Smooth muscle cell (in vitro differentiated cells): ENCODE measurements around the gene KRTAP4-4. TPM values are rescaled to one million over a fixed set of nuclear protein-coding genes. Genes with fewer than 3 reads are reported as not detected.

Source experiments
- DNase-seq: peaks from one replicate; lab custom pipeline; 2025; ENCODE audit not compliant: unreplicated experiment; lab: John Stamatoyannopoulos, UW
- H2AFZ ChIP-seq: fragments of 200-600 bp; sonication (generic); 2 replicates; pipeline ENCODE4 v1.6.0; 2016; ENCODE audit warnings: antibody characterized with exemption, low read depth, mild to moderate bottlenecking
- H3F3A ChIP-seq: fragments of 200-600 bp; sonication (generic); 2 replicates; pipeline ENCODE4 v1.6.0; 2017; ENCODE audit warnings: antibody characterized with exemption, low read depth
- H3K27ac ChIP-seq: fragments of 200-600 bp; sonication (generic); 2 replicates; pipeline ENCODE4 v1.5.1; 2016; ENCODE audit warnings: low read depth, mild to moderate bottlenecking
- H3K27me3 ChIP-seq: fragments of 200-600 bp; sonication (generic); 2 replicates; pipeline ENCODE4 v1.6.1; 2016; ENCODE audit warnings: low read depth, mild to moderate bottlenecking
- H3K36me3 ChIP-seq: fragments of 200-600 bp; sonication (generic); 2 replicates; pipeline ENCODE4 v1.5.1; 2016; ENCODE audit warnings: low read depth
- H3K4me1 ChIP-seq: fragments of 200-600 bp; sonication (generic); 2 replicates; pipeline ENCODE4 v1.5.1; 2016; ENCODE audit warnings: low read depth
- H3K4me2 ChIP-seq: fragments of 200-600 bp; sonication (generic); 2 replicates; pipeline ENCODE4 v1.6.0; 2016; ENCODE audit warnings: mild to moderate bottlenecking
- H3K4me3 ChIP-seq: fragments of 200-600 bp; sonication (generic); 2 replicates; pipeline ENCODE4 v1.5.1; 2016; ENCODE audit warnings: mild to moderate bottlenecking
- H3K79me2 ChIP-seq: fragments of 200-600 bp; sonication (generic); 2 replicates; pipeline ENCODE4 v1.6.0; 2016; ENCODE audit warnings: low read depth, mild to moderate bottlenecking
- H3K9ac ChIP-seq: fragments of 200-600 bp; sonication (generic); 2 replicates; pipeline ENCODE4 v1.6.0; 2016; ENCODE audit warnings: low read depth
- H3K9me3 ChIP-seq: fragments of 200-600 bp; sonication (generic); replicated peaks from 2 replicates; pipeline ENCODE4 v1.5.1; 2016; ENCODE audit warnings: low read depth
- H4K20me1 ChIP-seq: fragments of 200-600 bp; sonication (generic); 2 replicates; pipeline ENCODE4 v1.6.0; 2016; ENCODE audit warnings: low read depth
- CTCF ChIP-seq: fragments of 200-600 bp; sonication (generic); IDR thresholded peaks from 2 replicates; pipeline ENCODE4 v1.5.1; 2017; ENCODE audit warnings: borderline replicate concordance, mild to moderate bottlenecking, antibody characterized with exemption; ENCODE audit not compliant: insufficient read depth, poor library complexity, severe bottlenecking
- WGBS: methylation state at CpG from one replicate; pipeline ENCODE4 v1.1.7; 2016; ENCODE audit warnings: low lambda C conversion rate; 5-methylcytosine and 5-hydroxymethylcytosine counted together
- polyA plus RNA-seq: library from polyadenylated mRNA; unstranded; fragments of >200 nt; fragmentation: Nextera tagmentation; extraction: Ambion mirVana; gene quantifications from 2 replicates; pipeline ENCODE4 v1.2.1, GENCODE V29; 2016
- total RNA-seq: library from RNA; depleted of rRNA; stranded (reverse); fragments of >200 nt; gene quantifications from 2 replicates; pipeline ENCODE4 v1.2.3, GENCODE V29; 2014

The KRTAP4-4 gene
- total and polyA plus RNA-seq, 2 experiments from 2014 or later = not detected

DNA sequence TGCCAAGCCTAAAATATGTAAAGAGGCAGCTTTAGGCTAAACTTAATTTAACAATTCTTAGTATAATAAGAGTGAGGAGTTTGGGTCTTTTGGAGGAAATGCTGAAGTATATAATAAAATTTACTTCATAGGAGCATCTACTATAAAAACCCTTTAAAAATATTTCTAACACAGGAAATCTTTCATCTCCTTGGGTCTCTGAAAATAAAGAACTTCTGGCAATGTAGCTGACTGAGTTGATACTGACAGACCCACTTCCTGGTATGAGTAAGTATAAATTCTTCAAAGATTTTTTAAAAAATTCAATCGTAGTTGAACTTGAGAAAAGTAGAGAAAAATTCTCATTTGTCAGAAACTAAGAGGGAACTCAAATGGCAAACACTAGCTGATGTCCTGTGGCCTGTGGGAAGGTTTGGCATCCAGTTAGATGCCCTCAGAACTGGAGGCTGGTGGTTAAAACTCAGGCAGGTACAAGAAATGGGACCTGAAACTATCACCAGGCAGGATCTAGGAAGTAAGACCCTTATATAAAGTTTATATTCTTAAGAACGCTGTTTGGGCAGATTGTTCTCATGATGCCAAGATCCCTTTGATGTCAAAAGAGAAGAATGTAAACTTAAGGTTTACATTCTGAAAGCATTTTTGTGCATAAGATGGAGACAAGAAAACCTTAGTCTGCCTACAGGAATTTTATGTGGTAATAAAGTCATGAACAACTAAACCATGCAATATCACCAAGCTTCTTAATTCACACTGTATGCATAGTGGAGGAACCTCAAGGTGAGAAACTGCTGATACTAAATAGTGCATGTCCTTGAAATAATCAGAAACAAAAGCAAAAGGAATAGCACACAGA lies 26.4 kb downstream of the KRTAP4-4 start:
- Histone ChIP-seq H3K36me3 (no peaks in the 10 kb centered on the region), H3K9me3 (peaks cover 3% of the 10 kb centered on the region), H3K79me2 (no peaks in the 10 kb centered on the region), H3K27me3 (no peaks in the 10 kb centered on the region), H2AFZ (no peak overlapping the region), H3K4me3 (no peak overlapping the region), H3K4me2 (no peak overlapping the region), H3K9ac (no peak overlapping the region), H4K20me1 (no peaks in the 10 kb centered on the region), H3F3A (no peaks in the 10 kb centered on the region), H3K27ac (no peak overlapping the region), H3K4me1 (no peaks in the 10 kb centered on the region)
- no peak for DNase-seq
- WGBS = 86% methylated on average over 2 of the region's 2 CpGs
- no peak for TF ChIP-seq CTCF

- Histone ChIP-seq H3K36me3 (no peaks in the 10 kb centered on the region), H3K9me3 (peaks cover 2% of the 10 kb centered on the region), H3K4me1 (no peaks in the 10 kb centered on the region), H3K4me3 (no peak overlapping the region), H3K79me2 (no peaks in the 10 kb centered on the region), H4K20me1 (no peaks in the 10 kb centered on the region), H3K9ac (no peak overlapping the region), H3K27me3 (no peaks in the 10 kb centered on the region), H3F3A (no peaks in the 10 kb centered on the region), H2AFZ (no peak overlapping the region), H3K4me2 (no peak overlapping the region), H3K27ac (peak overlapping the region; percentile 53)
- no peak for DNase-seq
- no peak for TF ChIP-seq CTCF
- 68% methylated on average over 3 of the region's 3 CpGs for WGBS
Measured at GRCh38 chr17:41131979-41132378, 28.6 kb downstream of the KRTAP4-4 start.

- Histone ChIP-seq H3K27me3 (no peaks in the 10 kb centered on the region), H3K4me2 (no peak overlapping the region), H3K36me3 (no peaks in the 10 kb centered on the region), H3K4me3 (no peak overlapping the region), H3F3A (no peaks in the 10 kb centered on the region), H2AFZ (no peak overlapping the region), H3K79me2 (no peaks in the 10 kb centered on the region), H3K4me1 (no peaks in the 10 kb centered on the region), H3K9ac (no peak overlapping the region), H3K9me3 (no peaks in the 10 kb centered on the region), H3K27ac (no peak overlapping the region), H4K20me1 (no peaks in the 10 kb centered on the region)
- 97% methylated on average over 1 of the region's 1 CpG for WGBS
- TF ChIP-seq CTCF = no peak
- DNase-seq = no peak
Measured at GRCh38 chr17:41127371-41127770, 33.2 kb downstream of the KRTAP4-4 start.

- 87% methylated on average over 3 of the region's 3 CpGs for WGBS
- Histone ChIP-seq H3K9ac (no peak overlapping the region), H3F3A (no peaks in the 10 kb centered on the region), H3K4me1 (no peaks in the 10 kb centered on the region), H3K27ac (no peak overlapping the region), H4K20me1 (no peaks in the 10 kb centered on the region), H3K27me3 (no peaks in the 10 kb centered on the region), H3K4me3 (no peak overlapping the region), H3K4me2 (no peak overlapping the region), H3K79me2 (no peaks in the 10 kb centered on the region), H3K36me3 (no peaks in the 10 kb centered on the region), H2AFZ (no peak overlapping the region), H3K9me3 (no peaks in the 10 kb centered on the region)
- DNase-seq = no peak
- TF ChIP-seq CTCF = no peak
Measured at GRCh38 chr17:41126412-41126811, 34.1 kb downstream of the KRTAP4-4 start.
